Activated CD8-positive, alpha-beta T cell treated with anti-CD3 and anti-CD28 coated beads, Interleukin-2, amount 10 ng/mL, durations not matched to agents 7 days and 5 days (primary cell): ENCODE results near the gene DNAJA3. TPM values are rescaled to one million over a fixed set of nuclear protein-coding genes. Genes with fewer than 3 reads are reported as not detected.
A peak's percentile ranks its signal among the peaks of the same experiment; 100 is the strongest.

Experiments used
- ATAC-seq: fragments of 150-1000 bp; cut with Tn5 transposase; one replicate; pipeline ENCODE4 v1.10.0; 2021; ENCODE audit warnings: moderate library complexity
- CTCF ChIA-PET: fragments of 350-600 bp; sonication (Branson Sonifier 250); formaldehyde crosslinking; loops from one replicate; lab custom pipeline; 2021; ENCODE audit warnings: antibody characterized with exemption; lab: Charles Lee
- POLR2A ChIA-PET: fragments of 350-600 bp; sonication (Branson Sonifier 250); formaldehyde crosslinking; loops from one replicate; lab custom pipeline; 2021; ENCODE audit warnings: antibody characterized with exemption; lab: Charles Lee
- DNase-seq: peaks from one replicate; pipeline ENCODE4 v3.0.0-alpha.2; 2020
- H3K27ac Mint-ChIP-seq: one replicate; pipeline ENCODE4 v1.8.0; 2021; ENCODE audit warnings: mild to moderate bottlenecking, mixed read lengths
- H3K27me3 Mint-ChIP-seq: one replicate; pipeline ENCODE4 v1.8.0; 2021; ENCODE audit warnings: low read depth, mixed read lengths
- H3K36me3 Mint-ChIP-seq: one replicate; pipeline ENCODE4 v1.8.0; 2021; ENCODE audit warnings: low read depth, mixed read lengths
- H3K4me1 Mint-ChIP-seq: one replicate; pipeline ENCODE4 v1.8.0; 2021; ENCODE audit warnings: low read depth, mixed read lengths
- H3K4me3 Mint-ChIP-seq: one replicate; pipeline ENCODE4 v1.8.0; 2021; ENCODE audit warnings: mild to moderate bottlenecking, mixed read lengths
- H3K9me3 Mint-ChIP-seq: one replicate; pipeline ENCODE4 v1.8.0; 2022; ENCODE audit warnings: mixed read lengths; ENCODE audit not compliant: insufficient read depth
- total RNA-seq, 2 experiments: library from RNA; stranded (reverse); gene quantifications; one replicate each; pipeline ENCODE4 v1.2.3, GENCODE V29; 2021

Gene DNAJA3
- total RNA-seq, 2 experiments from 2014 or later: 55.1 to 61.4 TPM

GRCh38 chr16:4472880-4473279, 47.2 kb downstream of the DNAJA3 start:
- no peaks in the 10 kb centered on the region for H3K9me3 Mint-ChIP-seq
- H3K36me3 Mint-ChIP-seq: peaks cover 23% of the 10 kb centered on the region
- no peak for ATAC-seq
- POLR2A ChIA-PET: interaction anchor here (0.5 to 1.3 kb wide), 3 partner anchors 10 to 59 kb away, joined by 3 to 5 read pairs (median 4); no protein-coding TSS in a partner anchor
- no peak for DNase-seq
- H3K4me3 Mint-ChIP-seq: peak overlapping the region; percentile 76
- H3K27ac Mint-ChIP-seq: peak overlapping the region; percentile 88
- H3K4me1 Mint-ChIP-seq: peaks cover 31% of the 10 kb centered on the region
- CTCF ChIA-PET: interaction anchor here (0.8 to 12.2 kb wide), 3 partner anchors 32 to 114 kb away, joined by 3 to 173 read pairs (median 4); no protein-coding TSS in a partner anchor
- no peaks in the 10 kb centered on the region for H3K27me3 Mint-ChIP-seq

- ATAC-seq (peak; percentile 74), DNase-seq (peak; percentile 95)
- ChIA-PET CTCF (interaction anchor here (3.9 to 12.2 kb wide), 2 partner anchors 12 to 30 kb away, joined by 47 to 173 read pairs; no protein-coding TSS in a partner anchor), POLR2A (interaction anchor here (1.2 to 4.3 kb wide), 10 partner anchors 8 to 141 kb away, joined by 3 to 31 read pairs (median 8); no protein-coding TSS in a partner anchor)
- Mint-ChIP-seq H3K4me3 (peak within 1 kb of the TSS; percentile 92), H3K27me3 (no peaks in the 10 kb centered on the region), H3K36me3 (peaks cover 25% of the 10 kb centered on the region), H3K9me3 (no peaks in the 10 kb centered on the region), H3K27ac (peak within 1 kb of the TSS; percentile 88), H3K4me1 (peaks cover 42% of the 10 kb centered on the region)
Measured at GRCh38 chr16:4474192-4474961, 48.7 kb downstream of the DNAJA3 start, which contains the start of gene NMRAL1. Gene NMRAL1, minus strand, starts transcription at chr16:4474625. Its CDS starts 493 bp downstream, at chr16:4474132.

GRCh38 chr16:4475880-4476788, 50.5 kb downstream of the DNAJA3 start, which contains the start of gene HMOX2:
Gene HMOX2, plus strand, starts transcription at chr16:4476398. Its CDS starts 29,127 bp downstream, at chr16:4505525.
- ATAC-seq (peak; percentile 84), DNase-seq (peak; percentile 95)
- peaks cover 45% of the 10 kb centered on the region for H3K4me1 Mint-ChIP-seq
- peaks cover 23% of the 10 kb centered on the region for H3K36me3 Mint-ChIP-seq
- H3K27me3 Mint-ChIP-seq: no peaks in the 10 kb centered on the region
- CTCF ChIA-PET: interaction anchor here (0.7 to 12.2 kb wide), 15 partner anchors 10 to 168 kb away, joined by 3 to 173 read pairs (median 5); partner anchors contain the start of genes C16orf96, CDIP1 and CORO7
- POLR2A ChIA-PET: interaction anchor here (0.6 to 4.3 kb wide), 20 partner anchors 10 to 1961 kb away, joined by 3 to 31 read pairs (median 6); partner anchors contain the start of genes CORO7 and MGRN1
- H3K27ac Mint-ChIP-seq: peak within 1 kb of the TSS; percentile 90
- peak within 1 kb of the TSS; percentile 92 for H3K4me3 Mint-ChIP-seq
- H3K9me3 Mint-ChIP-seq: no peaks in the 10 kb centered on the region

GRCh38 chr16:4477966-4478365, 52.3 kb downstream of the DNAJA3 start:
- Mint-ChIP-seq H3K36me3 (peaks cover 31% of the 10 kb centered on the region), H3K4me3 (peak overlapping the region; percentile 92), H3K27me3 (no peaks in the 10 kb centered on the region), H3K4me1 (peaks cover 54% of the 10 kb centered on the region), H3K9me3 (no peaks in the 10 kb centered on the region), H3K27ac (peak overlapping the region; percentile 84)
- no peak for ATAC-seq
- CTCF ChIA-PET: interaction anchor here (0.7 to 12.2 kb wide), 16 partner anchors 8 to 1222 kb away, joined by 3 to 173 read pairs (median 5); no protein-coding TSS in a partner anchor
- POLR2A ChIA-PET: interaction anchor here (0.6 to 4.3 kb wide), 7 partner anchors 9 to 194 kb away, joined by 3 to 31 read pairs (median 5); no protein-coding TSS in a partner anchor
- peak; percentile 42 for DNase-seq

- no peak for ATAC-seq
- ChIA-PET POLR2A (interaction anchor here (0.7 kb wide), 1 partner anchor 14 kb away, joined by 3 read pairs; no protein-coding TSS in a partner anchor), CTCF (interaction anchor here (0.5 to 12.2 kb wide), 2 partner anchors 16 to 23 kb away, joined by 3 to 173 read pairs; no protein-coding TSS in a partner anchor)
- H3K27me3 Mint-ChIP-seq: no peaks in the 10 kb centered on the region
- peaks cover 48% of the 10 kb centered on the region for H3K36me3 Mint-ChIP-seq
- H3K4me3 Mint-ChIP-seq: no peak overlapping the region
- DNase-seq: no peak
- peaks cover 52% of the 10 kb centered on the region for H3K4me1 Mint-ChIP-seq
- no peaks in the 10 kb centered on the region for H3K9me3 Mint-ChIP-seq
- H3K27ac Mint-ChIP-seq: peak overlapping the region; percentile 83
Measured at GRCh38 chr16:4481526-4481925, 55.9 kb downstream of the DNAJA3 start.

- H3K36me3 Mint-ChIP-seq: peaks cover 52% of the 10 kb centered on the region
- H3K4me1 Mint-ChIP-seq: peaks cover 57% of the 10 kb centered on the region
- H3K9me3 Mint-ChIP-seq: no peaks in the 10 kb centered on the region
- H3K4me3 Mint-ChIP-seq: no peak overlapping the region
- no peaks in the 10 kb centered on the region for H3K27me3 Mint-ChIP-seq
- ChIA-PET CTCF (interaction anchor here (0.5 to 12.2 kb wide), 2 partner anchors 16 to 23 kb away, joined by 3 to 173 read pairs; no protein-coding TSS in a partner anchor), POLR2A (no interaction called here)
- H3K27ac Mint-ChIP-seq: peak overlapping the region; percentile 83
- DNase-seq (no peak), ATAC-seq (no peak)
Measured at GRCh38 chr16:4481963-4482362, 56.3 kb downstream of the DNAJA3 start.

GRCh38 chr16:4486126-4486893, 60.6 kb downstream of the DNAJA3 start:
- peak overlapping the region; percentile 92 for H3K27ac Mint-ChIP-seq
- ChIA-PET POLR2A (interaction anchor here (1.0 to 3.2 kb wide), 5 partner anchors 10 to 20 kb away, joined by 3 to 31 read pairs (median 7); partner anchors contain the start of gene HMOX2), CTCF (interaction anchor here (0.7 to 4.6 kb wide), 4 partner anchors 10 to 62 kb away, joined by 3 to 47 read pairs (median 22); partner anchors contain the start of gene HMOX2)
- no peak overlapping the region for H3K4me3 Mint-ChIP-seq
- ATAC-seq (no peak), DNase-seq (no peak)
- peaks cover 76% of the 10 kb centered on the region for H3K4me1 Mint-ChIP-seq
- H3K36me3 Mint-ChIP-seq: peaks cover 65% of the 10 kb centered on the region
- H3K9me3 Mint-ChIP-seq: no peaks in the 10 kb centered on the region
- H3K27me3 Mint-ChIP-seq: no peaks in the 10 kb centered on the region

- H3K4me3 Mint-ChIP-seq: peak overlapping the region; percentile 64
- ATAC-seq (peak; percentile 68), DNase-seq (peak; percentile 35)
- no peaks in the 10 kb centered on the region for H3K9me3 Mint-ChIP-seq
- H3K36me3 Mint-ChIP-seq: peaks cover 63% of the 10 kb centered on the region
- H3K4me1 Mint-ChIP-seq: peaks cover 62% of the 10 kb centered on the region
- no peaks in the 10 kb centered on the region for H3K27me3 Mint-ChIP-seq
- H3K27ac Mint-ChIP-seq: peak overlapping the region; percentile 92
- POLR2A ChIA-PET: interaction anchor here (0.7 to 3.2 kb wide), 5 partner anchors 11 to 22 kb away, joined by 3 to 31 read pairs (median 9); partner anchors contain the start of gene HMOX2
- CTCF ChIA-PET: interaction anchor here (0.7 to 4.6 kb wide), 6 partner anchors 11 to 128 kb away, joined by 3 to 47 read pairs (median 12); partner anchors contain the start of gene HMOX2
Measured at GRCh38 chr16:4487955-4488498, 62.4 kb downstream of the DNAJA3 start.

- peaks cover 63% of the 10 kb centered on the region for H3K36me3 Mint-ChIP-seq
- ChIA-PET POLR2A (interaction anchor here (1.2 to 2.8 kb wide), 5 partner anchors 11 to 23 kb away, joined by 3 to 12 read pairs (median 9); partner anchors contain the start of gene HMOX2), CTCF (interaction anchor here (1.2 to 4.6 kb wide), 6 partner anchors 12 to 60 kb away, joined by 7 to 47 read pairs (median 24); partner anchors contain the start of gene HMOX2)
- peak overlapping the region; percentile 92 for H3K27ac Mint-ChIP-seq
- peaks cover 64% of the 10 kb centered on the region for H3K4me1 Mint-ChIP-seq
- no peaks in the 10 kb centered on the region for H3K27me3 Mint-ChIP-seq
- ATAC-seq: peak; percentile 77
- peak overlapping the region; percentile 64 for H3K4me3 Mint-ChIP-seq
- H3K9me3 Mint-ChIP-seq: no peaks in the 10 kb centered on the region
- peak; percentile 52 for DNase-seq
Measured at GRCh38 chr16:4488499-4488967, 62.9 kb downstream of the DNAJA3 start.
